GM12878 (cell line): ENCODE results near the gene ANKRD11. TPM values are rescaled to one million over a fixed set of nuclear protein-coding genes. Genes with fewer than 3 reads are reported as not detected.

Experiments used
- ATAC-seq: fragments of 200-7000 bp; cut with Tn5 transposase; 3 replicates; pipeline ENCODE4 v1.9.1; 2020; ENCODE audit warnings: mild to moderate bottlenecking, moderate library complexity
- BruUV-seq: library from RNA; stranded (reverse); fragments of 400-500 nt; replicated peaks from 2 replicates; lab custom pipeline; 2021; lab: Mats Ljungman, UMichigan
- CTCF ChIA-PET: fragments of 300-600 bp; sonication (Branson Sonifier 250); formaldehyde crosslinking; extraction: SDS; loops from one replicate; lab custom pipeline; 2021; ENCODE audit warnings: inconsistent platforms; lab: Yijun Ruan, JAX
- POLR2A ChIA-PET: fragments of 350-600 bp; formaldehyde crosslinking; extraction: SDS; loops from one replicate; lab custom pipeline; 2021; ENCODE audit warnings: inconsistent platforms; lab: Charles Lee
- RAD21 ChIA-PET: fragments of 300-600 bp; sonication (Branson Sonifier 250); formaldehyde crosslinking; loops from one replicate; lab custom pipeline; 2023; ENCODE audit warnings: antibody characterized with exemption; ENCODE audit not compliant: unreplicated experiment; lab: Charles Lee
- SMC1A ChIA-PET: fragments of 300-600 bp; sonication (Branson Sonifier 250); formaldehyde crosslinking; loops from one replicate; lab custom pipeline; 2023; ENCODE audit not compliant: unreplicated experiment, uncharacterized antibody; lab: Charles Lee
- DNase-seq: peaks from one replicate; pipeline ENCODE4 v3.0.0-alpha.2; 2011; ENCODE audit warnings: low read depth, low spot score
- FAIRE-seq: peaks from 3 replicates; lab custom pipeline; 2011; peaks lifted over from hg19 to GRCh38; lab: Jason Lieb, UNC
- H2AFZ ChIP-seq: 2 replicates; pipeline ENCODE4 v1.6.0; 2011; ENCODE audit warnings: low read depth, low read length, control low read depth; ENCODE audit not compliant: control insufficient read depth
- H3K27ac ChIP-seq: 2 replicates; pipeline ENCODE4 v1.5.1; 2011; ENCODE audit warnings: control low read depth; ENCODE audit not compliant: control insufficient read depth, insufficient read depth
- H3K27me3 ChIP-seq, 2 experiments: replicated peaks in 1 of 2; 2 replicates each; pipeline versions ENCODE4 v1.6.0 to v1.6.1; 2011; ENCODE audit warnings: low read length in 1 of 2; ENCODE audit not compliant: control insufficient read depth in 2 of 2, insufficient read depth in 2 of 2
- H3K36me3 ChIP-seq, 2 experiments: 2 replicates each; pipeline ENCODE4 v1.5.1; 2011; ENCODE audit warnings: low read length in 1 of 2; ENCODE audit not compliant: control insufficient read depth in 2 of 2, insufficient read depth in 2 of 2
- H3K4me1 ChIP-seq: 2 replicates; pipeline ENCODE4 v1.6.1; 2011; ENCODE audit warnings: mild to moderate bottlenecking, low read length, moderate library complexity, mixed read lengths; ENCODE audit not compliant: control insufficient read depth, insufficient read depth
- H3K4me2 ChIP-seq: 2 replicates; pipeline ENCODE4 v1.6.0; 2011; ENCODE audit warnings: control low read depth; ENCODE audit not compliant: control insufficient read depth, insufficient read depth
- H3K4me3 ChIP-seq: fragments of 200-600 bp; sonication (generic); 2 replicates; pipeline ENCODE4 v1.5.1; 2016
- H3K79me2 ChIP-seq: 2 replicates; pipeline ENCODE4 v1.6.0; 2011; ENCODE audit warnings: low read length; ENCODE audit not compliant: control insufficient read depth, insufficient read depth
- H3K9ac ChIP-seq: 2 replicates; pipeline ENCODE4 v1.8.0; 2011; ENCODE audit warnings: low read length, control low read depth, mixed read lengths; ENCODE audit not compliant: control insufficient read depth, insufficient read depth
- H3K9me3 ChIP-seq: replicated peaks from 3 replicates; pipeline ENCODE4 v1.5.1; 2011; ENCODE audit warnings: mild to moderate bottlenecking, low read length; ENCODE audit not compliant: control insufficient read depth, insufficient read depth
- H4K20me1 ChIP-seq: 2 replicates; pipeline ENCODE4 v1.6.0; 2011; ENCODE audit not compliant: control insufficient read depth, insufficient read depth
- BHLHE40 ChIP-seq, 2 experiments: fragments of 450-650 bp in 1 of 2; IDR thresholded peaks; 2 replicates each; pipeline ENCODE4 v1.6.1; 2011 to 2017; ENCODE audit warnings: low read depth in 2 of 2, borderline replicate concordance in 1 of 2, improper control_type of control experiment in 1 of 2, low read length in 1 of 2, mild to moderate bottlenecking in 1 of 2
- CREB1 ChIP-seq: IDR thresholded peaks from 2 replicates; pipeline ENCODE4 v1.6.1; 2012; ENCODE audit warnings: low read depth, mild to moderate bottlenecking, inconsistent platforms
- CREM ChIP-seq: IDR thresholded peaks from 2 replicates; pipeline ENCODE4 v1.6.1; 2014; ENCODE audit warnings: antibody characterized with exemption, low read depth
- IKZF1 ChIP-seq: fragments of 450-650 bp; conservative IDR thresholded peaks from 2 replicates; pipeline ENCODE4 v1.6.1; 2017; ENCODE audit warnings: antibody characterized with exemption, mild to moderate bottlenecking
- IKZF2 ChIP-seq, 2 experiments: fragments of 450-650 bp; IDR thresholded peaks; 2 replicates each; pipeline ENCODE4 v1.6.1; 2017; ENCODE audit warnings: mild to moderate bottlenecking in 2 of 2, moderate library complexity in 2 of 2
- MTA2 ChIP-seq: fragments of 450-650 bp; IDR thresholded peaks from 2 replicates; pipeline ENCODE4 v1.6.1; 2016; ENCODE audit warnings: low read depth, mild to moderate bottlenecking, moderate library complexity
- NBN ChIP-seq: fragments of 450-650 bp; IDR thresholded peaks from 2 replicates; pipeline ENCODE4 v1.6.1; 2016
- RFX5 ChIP-seq: IDR thresholded peaks from 2 replicates; pipeline ENCODE4 v1.6.1; 2011; ENCODE audit warnings: low read depth, low read length, improper control_type of control experiment
- RUNX3 ChIP-seq: IDR thresholded peaks from 2 replicates; pipeline ENCODE4 v1.6.1; 2012; ENCODE audit warnings: low read length, inconsistent platforms
- SKIL ChIP-seq: fragments of 450-650 bp; IDR thresholded peaks from 2 replicates; pipeline ENCODE4 v1.6.1; 2017; ENCODE audit warnings: mild to moderate bottlenecking, low read depth, inconsistent platforms; ENCODE audit not compliant: poor library complexity, severe bottlenecking
- SREBF1 ChIP-seq: IDR thresholded peaks from 2 replicates; pipeline ENCODE4 v1.6.1; 2012; ENCODE audit warnings: mild to moderate bottlenecking, low read length
- TCF7 ChIP-seq: IDR thresholded peaks from 2 replicates; pipeline ENCODE4 v1.6.1; 2014; ENCODE audit warnings: antibody characterized with exemption, borderline replicate concordance
- ZBED1 ChIP-seq: IDR thresholded peaks from 2 replicates; pipeline ENCODE4 v1.6.1; 2016; ENCODE audit warnings: borderline replicate concordance
- ZNF217 ChIP-seq: fragments of 450-650 bp; IDR thresholded peaks from 2 replicates; pipeline ENCODE4 v1.6.1; 2017; ENCODE audit warnings: antibody characterized with exemption, mild to moderate bottlenecking
- WGBS: methylation state at CpG from one replicate; pipeline ENCODE4 v1.1.6; 2016; ENCODE audit warnings: low lambda C conversion rate; ENCODE audit not compliant: insufficient replicate concordance, insufficient coverage; ENCODE audit errors: missing lambda C conversion rate; 5-methylcytosine and 5-hydroxymethylcytosine counted together
- in situ Hi-C: fragments of 300-500 bp; cut with MboI; formaldehyde crosslinking; loops from 9 replicates; pipeline ENCODE4 v1.14.3; 2018; ENCODE audit warnings: mixed read lengths
- intact Hi-C: fragments of 100-400 bp; cut with micrococcal nuclease; formaldehyde crosslinking; loops from one replicate; pipeline ENCODE4 v1.14.2; 2022; ENCODE audit not compliant: unreplicated experiment
- polyA plus RNA-seq, 11 experiments: library from polyadenylated mRNA; depleted of rRNA in 4 of 11; unstranded in 6 of 11; stranded (reverse) in 5 of 11; fragments of >200 nt; fragmentation: Nextera tagmentation in 4 of 11; fragmentation: Illumina TruSeq in 1 of 11; extraction: Ambion mirVana in 4 of 11; extraction: Trizol in 1 of 11; gene quantifications; 1 replicate in 1 of 11; 2 replicates in 10 of 11; pipeline versions ENCODE4 v1.2.1 to v1.2.3, GENCODE V29; 2011 to 2016; ENCODE audit warnings: inconsistent platforms in 2 of 11, missing spikeins in 2 of 11, low read depth in 1 of 11
- total RNA-seq, 4 experiments: library from RNA; depleted of rRNA in 3 of 4; stranded (reverse); fragments of >200 nt in 3 of 4; fragmentation: Illumina TruSeq in 1 of 4; extraction: Trizol in 1 of 4; gene quantifications; 2 replicates each; pipeline versions ENCODE4 v1.2.1 to v1.2.3, GENCODE V29; 2013 to 2021

Gene ANKRD11
- total and polyA plus RNA-seq, 10 of the 15 experiments (the other 5 are each of a cell fraction or from before 2014, with no cell fraction given), result 5.1 to 103 (median 27.4) TPM

GRCh38 chr16:89349947-89350633 is 140.3 kb downstream of the ANKRD11 start:
- intact Hi-C loops (no loop called here), in situ Hi-C loops (no loop called here)
- peaks cover 12% of the 10 kb centered on the region for H4K20me1 ChIP-seq
- DNase-seq (no peak), FAIRE-seq (no peak), ATAC-seq (peak; percentile 24; the same call in 2 of the 3 replicates)
- peaks cover 0 to 8% of the 10 kb centered on the region in 2 experiments; a peak in 3 of 4 replicates for H3K36me3 ChIP-seq
- WGBS, result 75% methylated on average over 8 of the region's 8 CpGs
- peaks cover 85% of the 10 kb centered on the region for H3K79me2 ChIP-seq
- BruUV-seq, result no TSS peak
- H3K4me1 ChIP-seq, result peaks cover 11% of the 10 kb centered on the region
- no peaks in the 10 kb centered on the region for H3K27me3 ChIP-seq
- ChIA-PET SMC1A (interaction anchor here (0.8 to 1.9 kb wide), 2 partner anchors 15 to 19 kb away, joined by 3 to 5 read pairs; no protein-coding TSS in a partner anchor), RAD21 (interaction anchor here (1.0 kb wide), 1 partner anchor 11 kb away, joined by 3 read pairs; no protein-coding TSS in a partner anchor), CTCF (interaction anchor here (1.1 kb wide), 1 partner anchor 12 kb away, joined by 4 read pairs; no protein-coding TSS in a partner anchor), POLR2A (interaction anchor here (0.5 to 1.0 kb wide), 4 partner anchors 52 to 523 kb away, joined by 3 to 7 read pairs (median 3); partner anchors contain the start of gene TCF25)
- no peak overlapping the region for H3K4me3 ChIP-seq
- no peak overlapping the region for H3K9ac ChIP-seq
- no peak overlapping the region for H3K27ac ChIP-seq
- H2AFZ ChIP-seq, result no peak overlapping the region
- TF ChIP-seq IKZF2 (IDR thresholded peaks at IDR 0.05) (peak; percentile 51 to 66), CREB1 (peak; percentile 62; the same call in 1 of the 2 replicates), SKIL (peak; percentile 16), BHLHE40 (IDR thresholded peaks at IDR 0.05; ENCODE audit: borderline replicate concordance in 1 of 2, low read depth in 2 of 2, low read length in 1 of 2) (peak in 1 of 2 experiments; percentile 6; a peak in 1 of 4 replicates), RFX5 (peak; percentile 65; the same call in 1 of the 2 replicates), CREM (peak; percentile 55; the same call in 1 of the 2 replicates), RUNX3 (peak; percentile 92), SREBF1 (no peak), ZNF217 (no peak), NBN (no peak), IKZF1 (peak; percentile 39), MTA2 (peak; percentile 25; the same call in 1 of the 2 replicates), TCF7 (peak; percentile 95), ZBED1 (0 out of 2 replicates have a peak, but pooled peaks have one; percentile 23)
- H3K9me3 ChIP-seq, result no peaks in the 10 kb centered on the region
- H3K4me2 ChIP-seq, result peak overlapping the region; percentile 38
